ENCODE measurements around the gene COTL1. TPM values are rescaled to one million over a fixed set of nuclear protein-coding genes. Genes with fewer than 3 reads are reported as not detected.

The COTL1 gene
- total and polyA plus RNA-seq, 4 donors: 12.0 to 59.5 (median 23.0) TPM

DNA sequence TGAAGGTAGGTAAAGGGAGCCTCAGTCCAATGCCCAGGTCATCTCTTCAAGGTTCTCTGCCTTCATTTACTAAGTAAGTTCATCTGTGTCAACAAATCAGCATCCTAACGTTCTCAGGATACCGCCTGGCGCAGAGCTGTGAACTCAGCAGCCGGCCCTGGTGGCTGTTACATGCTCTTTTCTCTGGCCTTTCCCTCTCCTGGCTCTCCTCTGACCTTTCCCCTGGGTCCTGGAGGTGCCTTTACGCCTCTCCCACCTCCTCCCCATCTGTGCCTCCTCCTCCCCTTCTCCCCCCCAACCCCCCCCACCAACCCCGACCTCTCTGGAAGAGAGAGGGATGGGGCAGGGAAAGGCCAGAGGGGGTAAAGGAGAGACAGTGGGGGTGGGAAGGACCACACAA lies 19.5 kb downstream of the COTL1 start:
- Histone ChIP-seq H3K27ac (ENCODE audit: low read depth in 1 of 2, low read length in 2 of 2) (peak overlapping the region; percentile 32 to 77), H3K4me3 (ENCODE audit: low read depth in 1 of 3, low read length in 3 of 3) (no peak overlapping the region), H3K36me3 (ENCODE audit: control insufficient read depth in 4 of 4, insufficient read depth in 3 of 4, low read depth in 1 of 4, low read length in 3 of 4) (no peaks in the 10 kb centered on the region), H3K9ac (ENCODE audit: low read depth in 1 of 2, low read length in 2 of 2) (no peak overlapping the region), H3K4me1 (ENCODE audit: control insufficient read depth in 4 of 4, insufficient read depth in 4 of 4, low read length in 3 of 4) (peaks cover under 1 to 7% (median 6%) of the 10 kb centered on the region in 4 donors), H3K27me3 (ENCODE audit: control insufficient read depth in 4 of 4, insufficient read depth in 4 of 4, low read length in 3 of 4) (no peaks in the 10 kb centered on the region), H3K9me3 (ENCODE audit: control insufficient read depth in 4 of 4, low read length in 3 of 4) (no peaks in the 10 kb centered on the region)
- DNase-seq (ENCODE audit: low spot score): no peak
- TF ChIP-seq, protein P1, sequence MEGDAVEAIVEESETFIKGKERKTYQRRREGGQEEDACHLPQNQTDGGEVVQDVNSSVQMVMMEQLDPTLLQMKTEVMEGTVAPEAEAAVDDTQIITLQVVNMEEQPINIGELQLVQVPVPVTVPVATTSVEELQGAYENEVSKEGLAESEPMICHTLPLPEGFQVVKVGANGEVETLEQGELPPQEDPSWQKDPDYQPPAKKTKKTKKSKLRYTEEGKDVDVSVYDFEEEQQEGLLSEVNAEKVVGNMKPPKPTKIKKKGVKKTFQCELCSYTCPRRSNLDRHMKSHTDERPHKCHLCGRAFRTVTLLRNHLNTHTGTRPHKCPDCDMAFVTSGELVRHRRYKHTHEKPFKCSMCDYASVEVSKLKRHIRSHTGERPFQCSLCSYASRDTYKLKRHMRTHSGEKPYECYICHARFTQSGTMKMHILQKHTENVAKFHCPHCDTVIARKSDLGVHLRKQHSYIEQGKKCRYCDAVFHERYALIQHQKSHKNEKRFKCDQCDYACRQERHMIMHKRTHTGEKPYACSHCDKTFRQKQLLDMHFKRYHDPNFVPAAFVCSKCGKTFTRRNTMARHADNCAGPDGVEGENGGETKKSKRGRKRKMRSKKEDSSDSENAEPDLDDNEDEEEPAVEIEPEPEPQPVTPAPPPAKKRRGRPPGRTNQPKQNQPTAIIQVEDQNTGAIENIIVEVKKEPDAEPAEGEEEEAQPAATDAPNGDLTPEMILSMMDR (IDR thresholded peaks at IDR 0.05; ENCODE audit: low read depth, low read length, missing input control): no peak
- TF ChIP-seq FOXA2 (IDR thresholded peaks at IDR 0.05): no peak
- no peak for TF ChIP-seq ATF3 (IDR thresholded peaks at IDR 0.05)
- TF ChIP-seq YY1 (IDR thresholded peaks at IDR 0.05): no peak
- TF ChIP-seq RXRA (IDR thresholded peaks at IDR 0.05): no peak
- TF ChIP-seq JUND (IDR thresholded peaks at IDR 0.05): no peak
- no peak for TF ChIP-seq MAX (IDR thresholded peaks at IDR 0.05)
- TF ChIP-seq HNF4G (IDR thresholded peaks at IDR 0.05): no peak
- WGBS: 56% methylated on average over 6 of the region's 6 CpGs

DNA sequence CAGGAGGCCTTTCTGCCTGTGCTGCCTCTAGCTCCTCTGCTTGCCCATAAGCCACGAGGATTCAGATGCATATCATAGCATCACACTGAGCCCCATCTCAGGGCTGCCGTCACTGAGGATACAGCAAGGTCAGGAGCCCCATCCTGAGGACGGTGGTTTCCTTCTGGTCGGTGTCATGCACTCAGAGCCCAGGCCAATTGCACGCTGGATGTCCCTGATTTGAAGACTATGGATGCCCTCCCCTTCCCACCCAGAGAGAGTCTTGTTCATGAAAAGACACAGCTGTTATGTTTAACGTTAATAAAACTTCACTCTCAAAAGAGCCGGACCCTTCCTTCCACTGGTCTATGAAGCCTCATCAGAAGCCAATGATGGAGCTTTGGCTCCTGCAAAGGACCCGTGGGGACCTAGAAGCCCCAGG lies 19.9 kb downstream of the COTL1 start:
- WGBS: 63% methylated on average over 8 of the region's 8 CpGs
- H3K9ac ChIP-seq (ENCODE audit: low read depth in 1 of 2, low read length in 2 of 2): no peak overlapping the region
- peak overlapping the region; percentile 32 to 77 for H3K27ac ChIP-seq (ENCODE audit: low read depth in 1 of 2, low read length in 2 of 2)
- H3K27me3 ChIP-seq (ENCODE audit: control insufficient read depth in 4 of 4, insufficient read depth in 4 of 4, low read length in 3 of 4): no peaks in the 10 kb centered on the region
- no peak for DNase-seq (ENCODE audit: low spot score)
- H3K4me1 ChIP-seq (ENCODE audit: control insufficient read depth in 4 of 4, insufficient read depth in 4 of 4, low read length in 3 of 4): peaks cover 0 to 7% (median 6%) of the 10 kb centered on the region in 4 donors
- no peak overlapping the region for H3K4me3 ChIP-seq (ENCODE audit: low read depth in 1 of 3, low read length in 3 of 3)
- H3K36me3 ChIP-seq (ENCODE audit: control insufficient read depth in 4 of 4, insufficient read depth in 3 of 4, low read depth in 1 of 4, low read length in 3 of 4): no peaks in the 10 kb centered on the region
- no peaks in the 10 kb centered on the region for H3K9me3 ChIP-seq (ENCODE audit: control insufficient read depth in 4 of 4, low read length in 3 of 4)
- TF ChIP-seq MAX (IDR thresholded peaks at IDR 0.05): no peak
- TF ChIP-seq REST (IDR thresholded peaks at IDR 0.05): no peak
- no peak for TF ChIP-seq HNF4A (conservative IDR thresholded peaks at IDR 0.05)
- TF ChIP-seq GABPA (IDR thresholded peaks at IDR 0.05 in 1 of 2, conservative IDR thresholded peaks at IDR 0.05 in 1 of 2): no peak
- TF ChIP-seq HNF4G (IDR thresholded peaks at IDR 0.05): no peak
- no peak for TF ChIP-seq TAF1 (conservative IDR thresholded peaks at IDR 0.05)
- no peak for TF ChIP-seq NR2F2 (IDR thresholded peaks at IDR 0.05)
- TF ChIP-seq FOXA2 (IDR thresholded peaks at IDR 0.05): no peak
- no peak for TF ChIP-seq SP1 (IDR thresholded peaks at IDR 0.05)
- TF ChIP-seq JUND (IDR thresholded peaks at IDR 0.05): no peak
- TF ChIP-seq YY1 (IDR thresholded peaks at IDR 0.05): no peak

Measured in liver (tissue), 9 donors.